NCI-H226 (cell line): ENCODE data around the gene TRIM23.

Source experiments
- DNase-seq: peaks from one replicate; pipeline ENCODE4 v3.0.0-alpha.2; 2015

TRIM23 gene

GRCh38 chr5:65562731-65563701 lies 61.1 kb downstream of the TRIM23 start, which contains the start of the genes CENPK and PPWD1:
CENPK (minus strand) TSS chr5:65563168; CDS start chr5:65554907, 8,261 bp downstream.
PPWD1 (plus strand) TSS chr5:65563296; CDS start chr5:65563311, 15 bp downstream.
- DNase-seq, result peak; percentile 97

DNA sequence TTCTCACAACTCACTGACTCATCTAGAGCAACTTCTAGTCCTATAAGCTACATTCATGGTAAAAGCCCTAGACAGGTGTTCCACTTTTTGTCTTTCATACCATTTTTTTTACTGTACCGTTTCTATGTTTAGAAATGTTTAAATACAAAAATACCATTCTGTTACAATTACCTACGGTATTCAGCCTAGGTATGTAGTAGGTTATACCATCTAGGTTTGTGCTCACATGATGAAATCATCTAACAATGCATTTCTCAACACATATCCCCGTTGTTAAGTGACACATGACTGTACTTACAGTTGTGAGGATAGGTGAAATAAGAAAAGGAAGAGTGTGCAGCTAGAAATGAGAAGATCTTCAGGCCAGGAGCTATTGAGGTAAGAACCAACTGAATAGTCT lies 67.4 kb downstream of the TRIM23 start:
- no peak for DNase-seq

DNA sequence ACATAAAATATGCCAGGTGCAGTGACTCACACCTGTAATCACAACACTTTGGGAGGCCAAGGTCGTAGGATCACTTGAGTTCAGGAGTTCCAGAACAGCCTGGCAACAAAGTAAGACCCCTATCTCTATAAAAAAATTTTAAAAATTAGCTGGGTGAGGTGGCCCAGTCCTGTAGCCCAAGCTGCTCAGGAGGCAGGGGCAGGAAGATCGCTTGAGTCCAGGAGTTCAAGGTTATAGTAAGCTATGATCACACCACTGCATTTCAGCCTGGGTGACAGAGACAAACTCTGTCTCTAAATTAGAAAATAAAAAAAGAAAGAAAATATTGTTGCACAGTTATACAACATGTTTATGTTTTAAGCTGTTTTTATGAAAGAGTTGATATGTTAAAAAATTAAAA lies 68.0 kb downstream of the TRIM23 start:
- no peak for DNase-seq

GRCh38 chr5:65555287-65555686 lies 68.8 kb downstream of the TRIM23 start:
- DNase-seq, result no peak

DNA sequence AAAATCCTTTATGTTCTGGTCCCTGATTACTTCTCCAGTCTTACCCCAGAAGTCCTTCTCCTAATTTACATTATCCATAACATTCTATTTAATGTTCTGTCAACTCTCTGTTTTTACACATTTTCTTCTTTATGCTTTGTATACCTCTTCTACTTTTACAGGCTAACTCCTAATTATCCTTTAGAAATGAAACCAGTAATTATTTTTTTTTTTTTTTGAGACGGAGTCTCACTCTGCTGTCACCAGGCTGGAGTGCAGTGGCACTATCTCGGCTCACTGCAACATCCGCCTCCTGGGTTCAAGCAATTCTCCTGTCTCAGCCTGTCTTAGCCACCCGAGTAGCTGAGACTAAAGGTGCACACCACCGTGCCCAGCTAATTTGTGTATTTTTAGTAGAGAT lies 70.2 kb downstream of the TRIM23 start:
- no peak for DNase-seq

DNA sequence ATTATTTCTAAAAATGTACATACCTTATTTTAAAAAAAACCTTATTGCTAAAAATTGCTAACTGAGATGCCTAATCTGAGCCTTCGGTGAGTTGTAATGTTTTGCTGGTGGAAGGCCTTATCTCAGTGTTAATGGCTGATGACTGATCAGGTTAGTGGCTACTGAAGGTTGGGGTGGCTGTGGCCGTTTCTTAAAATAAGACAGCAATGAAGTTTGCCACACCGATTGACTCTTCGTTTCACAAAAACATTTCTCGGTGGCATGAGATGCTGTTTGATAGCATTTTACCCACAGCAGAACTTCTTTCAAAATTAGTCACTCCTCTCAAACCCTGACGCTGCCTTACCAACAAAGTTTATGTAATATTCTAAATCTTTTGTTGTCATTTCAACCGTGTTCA lies 75.9 kb downstream of the TRIM23 start:
- DNase-seq, result no peak

GRCh38 chr5:65546141-65546540 lies 78.0 kb downstream of the TRIM23 start:
- DNase-seq, result no peak

- DNase-seq, result no peak
Observed at GRCh38 chr5:65544473-65544872, 79.7 kb downstream of the TRIM23 start.

DNA sequence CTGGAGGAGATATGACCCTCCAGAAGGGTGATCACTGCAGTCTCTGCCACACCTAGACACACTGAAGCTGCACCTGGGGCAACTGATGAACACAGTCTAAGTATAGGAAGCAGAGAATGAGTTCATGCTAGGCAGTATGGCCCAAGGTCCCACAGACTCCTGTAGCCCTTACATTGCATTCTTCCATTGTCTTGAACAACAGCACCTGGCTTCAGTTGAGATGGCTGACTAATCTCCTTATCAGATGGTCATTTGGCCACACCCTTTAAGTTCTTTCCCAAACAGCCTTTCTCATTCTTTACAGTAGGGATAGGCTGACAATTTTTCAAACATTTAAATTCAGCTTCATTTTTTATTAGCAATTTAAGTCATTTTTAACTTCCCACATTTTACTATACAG lies 84.3 kb downstream of the TRIM23 start:
- DNase-seq, result no peak
